HG02678 (cell line): Measurements from ENCODE around the gene OR5AN1.

Experiments
- ATAC-seq: cut with Tn5 transposase; IDR thresholded peaks from one replicate; pipeline ENCODE4 v1.9.1; 2021; ENCODE audit warnings: mild to moderate bottlenecking, moderate library complexity; ENCODE audit not compliant: unreplicated experiment

OR5AN1 gene

GRCh38 chr11:59418156-59418555 lies 59.5 kb downstream of the OR5AN1 start:
- no peak for ATAC-seq
